HG03097 (cell line): ENCODE data around the gene HIRIP3.
A peak's percentile ranks its signal among the peaks of the same experiment; 100 is the strongest.
"Not testable (repeated sequence)": the region's sequence is repeated elsewhere in the genome, so short reads cannot be mapped to it uniquely, and the experiment has no call there.

Source experiments
- ATAC-seq: cut with Tn5 transposase; IDR thresholded peaks from one replicate; pipeline ENCODE4 v1.9.1; 2021; ENCODE audit not compliant: unreplicated experiment, low FRiP score

Gene HIRIP3

GRCh38 chr16:29962344-29962994 lies 32.9 kb downstream of the HIRIP3 start:
- peak; percentile 6 for ATAC-seq

- peak; percentile 79 for ATAC-seq
These were observed 33.7 kb downstream of the HIRIP3 start, which contains the start of gene TMEM219 for GRCh38 chr16:29961479-29962343. Gene TMEM219 (plus strand): TSS chr16:29962079. CDS start chr16:29963144, 1,065 bp downstream.

GRCh38 chr16:29961127-29961478 lies 34.3 kb downstream of the HIRIP3 start:
- ATAC-seq: no peak

GRCh38 chr16:29959821-29960220 lies 35.6 kb downstream of the HIRIP3 start:
- not testable (repeated sequence) for ATAC-seq

GRCh38 chr16:29959293-29959692 lies 36.1 kb downstream of the HIRIP3 start:
- no peak for ATAC-seq

- no peak for ATAC-seq
These were observed 36.7 kb downstream of the HIRIP3 start for GRCh38 chr16:29958756-29959155.

- no peak for ATAC-seq
These were observed 43.6 kb downstream of the HIRIP3 start for GRCh38 chr16:29951625-29952365.

GRCh38 chr16:29950806-29951461 lies 44.5 kb downstream of the HIRIP3 start:
- no peak for ATAC-seq

- ATAC-seq: no peak
These were observed 47.5 kb downstream of the HIRIP3 start for GRCh38 chr16:29947897-29948296.

GRCh38 chr16:29943846-29944799 lies 51.3 kb downstream of the HIRIP3 start:
- ATAC-seq: no peak
